Keratinocyte (primary cell): ENCODE measurements around the gene USP30. TPM values are rescaled to one million over a fixed set of nuclear protein-coding genes. Genes with fewer than 3 reads are reported as not detected.

Experiments used
- DNase-seq: peaks from one replicate; pipeline ENCODE4 v3.0.0-alpha.2; 2011; ENCODE audit warnings: low read depth, missing footprints, low spot score
- FAIRE-seq: peaks from 2 replicates; lab custom pipeline; 2011; peaks lifted over from hg19 to GRCh38; lab: Jason Lieb, UNC
- H2AFZ ChIP-seq: 2 replicates; pipeline ENCODE4 v1.6.0; 2012; ENCODE audit warnings: low read length, control low read depth, inconsistent platforms; ENCODE audit not compliant: control insufficient read depth
- H3K27ac ChIP-seq: 2 replicates; pipeline ENCODE4 v1.5.1; 2011; ENCODE audit warnings: low read length; ENCODE audit not compliant: control insufficient read depth, insufficient read depth
- H3K27me3 ChIP-seq: 3 replicates; pipeline ENCODE4 v1.6.0; 2011; ENCODE audit warnings: low read length; ENCODE audit not compliant: control insufficient read depth, insufficient read depth; ENCODE audit errors: extremely low read depth
- H3K36me3 ChIP-seq, 2 experiments: 2 replicates in 1 of 2; 3 replicates in 1 of 2; pipeline ENCODE4 v1.5.1; 2011; ENCODE audit warnings: low read length in 2 of 2, mild to moderate bottlenecking in 1 of 2; ENCODE audit not compliant: control insufficient read depth in 2 of 2, insufficient read depth in 2 of 2; ENCODE audit errors: extremely low read depth in 1 of 2
- H3K4me1 ChIP-seq: 3 replicates; pipeline ENCODE4 v1.5.1; 2011; ENCODE audit warnings: low read length; ENCODE audit not compliant: control insufficient read depth, insufficient read depth; ENCODE audit errors: extremely low read depth
- H3K4me2 ChIP-seq: 3 replicates; pipeline ENCODE4 v1.6.0; 2011; ENCODE audit warnings: low read depth, low read length; ENCODE audit not compliant: control insufficient read depth, insufficient read depth; ENCODE audit errors: extremely low read depth
- H3K4me3 ChIP-seq, 3 experiments: fragments of 200-600 bp in 1 of 3; sonication (generic) in 1 of 3; 2 replicates in 2 of 3; 3 replicates in 1 of 3; pipeline ENCODE4 v1.5.1; 2011 to 2016; ENCODE audit warnings: low read length in 3 of 3, mild to moderate bottlenecking in 3 of 3, control low read depth in 2 of 3, inconsistent platforms in 1 of 3, low read depth in 1 of 3, mixed read lengths in 1 of 3, mixed run types in 1 of 3, moderate library complexity in 1 of 3; ENCODE audit not compliant: control insufficient read depth in 2 of 3, insufficient read depth in 2 of 3; ENCODE audit errors: extremely low read depth in 1 of 3
- H3K79me2 ChIP-seq: 2 replicates; pipeline ENCODE4 v1.6.0; 2012; ENCODE audit warnings: low read length; ENCODE audit not compliant: control insufficient read depth, insufficient read depth
- H3K9ac ChIP-seq: 3 replicates; pipeline ENCODE4 v1.6.0; 2011; ENCODE audit warnings: low read length; ENCODE audit not compliant: control insufficient read depth, insufficient read depth; ENCODE audit errors: extremely low read depth
- H3K9me1 ChIP-seq: 3 replicates; pipeline ENCODE4 v1.6.0; 2011; ENCODE audit warnings: low read length; ENCODE audit not compliant: control insufficient read depth, insufficient read depth; ENCODE audit errors: extremely low read depth
- H3K9me3 ChIP-seq: 2 replicates; pipeline ENCODE4 v1.5.1; 2012; ENCODE audit warnings: low read depth, low read length; ENCODE audit not compliant: control insufficient read depth
- H4K20me1 ChIP-seq: 3 replicates; pipeline ENCODE4 v1.6.0; 2011; ENCODE audit warnings: low read length; ENCODE audit not compliant: control insufficient read depth, insufficient read depth; ENCODE audit errors: extremely low read depth
- EZH2 ChIP-seq: IDR thresholded peaks from one replicate; pipeline ENCODE4 v1.6.1; 2012; ENCODE audit warnings: inconsistent platforms, mild to moderate bottlenecking, low read length, moderate library complexity
- dilution Hi-C: fragments of 300-500 bp; cut with MboI; formaldehyde crosslinking; loops from one replicate; pipeline ENCODE4 v1.7.0; 2020; ENCODE audit warnings: low sequenced_read_pairs; ENCODE audit not compliant: extremely low pct_ligation_motif_present
- polyA plus RNA-seq, 5 experiments: library from polyadenylated mRNA; depleted of rRNA in 3 of 5; stranded (reverse) in 3 of 5; stranded (forward) in 1 of 5; unstranded in 1 of 5; fragments of >200 nt; gene quantifications; 1 replicate in 1 of 5; 2 replicates in 3 of 5; 3 replicates in 1 of 5; pipeline versions ENCODE4 v1.2.1 to v1.2.3, GENCODE V29; 2011 to 2012; ENCODE audit warnings: missing spikeins in 2 of 5, low read depth in 1 of 5, low replicate concordance in 1 of 5
- small RNA-seq, 3 experiments: library from RNA; depleted of rRNA; stranded (forward); fragments of <200 nt; gene quantifications; one replicate each; pipeline ENCODE3, GENCODE V24; 2012; ENCODE audit warnings: low read depth in 3 of 3, low replicate concordance in 1 of 3; ENCODE audit not compliant: insufficient read length in 3 of 3

The USP30 gene
- polyA plus RNA-seq, 1 donor (not counting 4 experiments of a cell fraction or from before 2014, with no cell fraction given), result 10.0 TPM

- no peak for FAIRE-seq
Measured at GRCh38 chr12:109137055-109137454, 84.7 kb downstream of the USP30 start.

More at GRCh38 chr12:109137055-109137454, 84.7 kb downstream of the USP30 start:
- Histone ChIP-seq H3K79me2 (no peaks in the 10 kb centered on the region), H4K20me1 (no peaks in the 10 kb centered on the region), H3K4me3 (no peak overlapping the region), H3K9me1 (no peaks in the 10 kb centered on the region), H3K27me3 (peaks cover 6% of the 10 kb centered on the region), H3K36me3 (no peaks in the 10 kb centered on the region), H3K27ac (no peak overlapping the region), H3K9me3 (no peaks in the 10 kb centered on the region), H3K9ac (no peak overlapping the region), H3K4me1 (no peaks in the 10 kb centered on the region), H3K4me2 (no peak overlapping the region), H2AFZ (no peak overlapping the region)
- dilution Hi-C loops, result no loop called here
- no peak for TF ChIP-seq EZH2
- DNase-seq, result no peak

Small RNA genes lying within 50 kb of the gene (small RNA-seq; reads per million reads assigned to genes)
- gene AC190387.1, result 0 reads per million in 3 experiments
- 0.13 to 2.3 (median 0.50) reads per million in 3 experiments for gene RNA5SP372

Other genes with a start within 250 kb of the USP30 start
- gene SSH1, start 195.0 kb upstream of the USP30 start, polyA plus RNA-seq, result 16.4 to 23.6 TPM (median 21.2 TPM) in 3 replicates
- not detected in 3 replicates for gene DAO, start 172.5 kb upstream of the USP30 start, polyA plus RNA-seq
- gene SVOP, start 31.5 kb upstream of the USP30 start, polyA plus RNA-seq, result not detected in 3 replicates
- 18.3 to 31.0 TPM (median 25.2 TPM) in 3 replicates for gene ALKBH2, start 40.9 kb downstream of the USP30 start, polyA plus RNA-seq
- 17.9 to 35.1 TPM (median 26.3 TPM) in 3 replicates for gene UNG, start 45.0 kb downstream of the USP30 start, polyA plus RNA-seq
- gene ACACB, start 64.0 kb downstream of the USP30 start, polyA plus RNA-seq, result 0.54 to 2.1 TPM (median 1.3 TPM) in 3 replicates